MM.1S (cell line): Measurements from ENCODE around the gene KCNMA1.

Experiments
- DNase-seq: peaks from one replicate; pipeline ENCODE4 v3.0.0-alpha.2; 2015
- H2AFZ ChIP-seq: fragments of 300-600 bp; sonication (generic); 2 replicates; pipeline ENCODE4 v1.6.0; 2016; ENCODE audit warnings: antibody characterized with exemption, low read length
- H3F3A ChIP-seq: fragments of 300-600 bp; sonication (generic); 2 replicates; pipeline ENCODE4 v1.6.1; 2016; ENCODE audit warnings: mild to moderate bottlenecking, antibody characterized with exemption, low read length, moderate library complexity, mixed read lengths; ENCODE audit not compliant: insufficient read depth
- H3K27ac ChIP-seq: fragments of 300-600 bp; sonication (generic); 2 replicates; pipeline ENCODE4 v1.5.1; 2016; ENCODE audit warnings: mild to moderate bottlenecking, low read length
- H3K27me3 ChIP-seq: fragments of 300-600 bp; sonication (generic); replicated peaks from 2 replicates; pipeline ENCODE4 v1.6.0; 2016; ENCODE audit warnings: low read length; ENCODE audit not compliant: insufficient read depth
- H3K36me3 ChIP-seq: fragments of 300-600 bp; sonication (generic); replicated peaks from 2 replicates; pipeline ENCODE4 v1.6.1; 2016; ENCODE audit warnings: mild to moderate bottlenecking, low read length, mixed read lengths; ENCODE audit not compliant: insufficient read depth
- H3K4me1 ChIP-seq: fragments of 300-600 bp; sonication (generic); 2 replicates; pipeline ENCODE4 v1.6.1; 2016; ENCODE audit warnings: low read length, mixed read lengths
- H3K4me2 ChIP-seq: fragments of 300-600 bp; sonication (generic); 2 replicates; pipeline ENCODE4 v1.6.0; 2016; ENCODE audit warnings: low read depth, low read length
- H3K4me3 ChIP-seq: fragments of 300-600 bp; sonication (generic); 2 replicates; pipeline ENCODE4 v1.5.1; 2016; ENCODE audit warnings: low read length, mixed read lengths
- H3K79me2 ChIP-seq: fragments of 300-600 bp; sonication (generic); 2 replicates; pipeline ENCODE4 v1.6.1; 2016; ENCODE audit warnings: mixed run types, low read length, mixed read lengths
- H3K9ac ChIP-seq: fragments of 300-600 bp; sonication (generic); 2 replicates; pipeline ENCODE4 v1.6.1; 2016; ENCODE audit warnings: low read length, mixed read lengths
- H3K9me2 ChIP-seq: fragments of 300-600 bp; sonication (generic); replicated peaks from 2 replicates; pipeline ENCODE4 v1.6.1; 2016; ENCODE audit warnings: mild to moderate bottlenecking, low read length, mixed read lengths; ENCODE audit not compliant: insufficient read depth
- H3K9me3 ChIP-seq: fragments of 300-600 bp; sonication (generic); replicated peaks from 2 replicates; pipeline ENCODE4 v1.6.1; 2016; ENCODE audit warnings: mild to moderate bottlenecking, low read length, mixed read lengths; ENCODE audit not compliant: insufficient read depth
- H4K20me1 ChIP-seq: fragments of 300-600 bp; sonication (generic); 2 replicates; pipeline ENCODE4 v1.6.1; 2016; ENCODE audit warnings: mild to moderate bottlenecking, low read length, moderate library complexity, mixed read lengths; ENCODE audit not compliant: insufficient read depth
- EZH2 ChIP-seq: fragments of 300-600 bp; sonication (generic); optimal IDR thresholded peaks from 2 replicates; pipeline ENCODE3; 2017; ENCODE audit warnings: low read depth, mild to moderate bottlenecking, antibody characterized with exemption, low read length, mixed read lengths
- EZH2phosphoT487 ChIP-seq: fragments of 300-600 bp; sonication (generic); IDR thresholded peaks from 2 replicates; pipeline ENCODE4 v1.6.1; 2018; ENCODE audit warnings: antibody characterized with exemption, low read length
- TF ChIP-seq, protein P1 (sequence below): fragments of 300-600 bp; sonication (generic); IDR thresholded peaks from 2 replicates; pipeline ENCODE4 v1.5.1; 2016; ENCODE audit warnings: antibody characterized with exemption, low read length, mixed read lengths

Gene KCNMA1

DNA sequence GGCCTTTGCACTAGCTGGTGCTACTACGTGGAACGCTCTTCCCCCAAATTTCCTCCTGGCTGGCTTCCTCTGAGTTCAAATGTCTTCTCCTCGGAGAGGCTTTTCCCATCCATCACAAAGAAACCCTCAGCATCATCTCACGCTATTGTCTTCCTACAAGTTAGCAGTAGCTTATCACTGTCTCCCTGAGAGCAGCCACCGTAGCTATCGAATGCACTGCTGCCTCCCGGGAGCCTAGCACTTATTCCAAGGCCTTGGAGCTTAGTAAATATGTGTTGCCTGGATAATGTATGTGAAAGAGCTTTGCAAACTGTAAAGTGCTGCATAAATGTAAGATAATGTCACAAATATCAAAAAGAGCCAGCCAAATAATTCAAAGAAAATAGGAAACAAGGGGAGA, 124.4 kb downstream of the KCNMA1 start:
- no peak overlapping the region for H3K9ac ChIP-seq
- H3K79me2 ChIP-seq, result no peaks in the 10 kb centered on the region
- H3K9me3 ChIP-seq, result no peaks in the 10 kb centered on the region
- no peak overlapping the region for H3K4me2 ChIP-seq
- H3K4me3 ChIP-seq, result no peak overlapping the region
- no peaks in the 10 kb centered on the region for H3K9me2 ChIP-seq
- H3K36me3 ChIP-seq, result no peaks in the 10 kb centered on the region
- TF ChIP-seq EZH2 (no peak), EZH2phosphoT487 (no peak)
- TF ChIP-seq, protein P1, sequence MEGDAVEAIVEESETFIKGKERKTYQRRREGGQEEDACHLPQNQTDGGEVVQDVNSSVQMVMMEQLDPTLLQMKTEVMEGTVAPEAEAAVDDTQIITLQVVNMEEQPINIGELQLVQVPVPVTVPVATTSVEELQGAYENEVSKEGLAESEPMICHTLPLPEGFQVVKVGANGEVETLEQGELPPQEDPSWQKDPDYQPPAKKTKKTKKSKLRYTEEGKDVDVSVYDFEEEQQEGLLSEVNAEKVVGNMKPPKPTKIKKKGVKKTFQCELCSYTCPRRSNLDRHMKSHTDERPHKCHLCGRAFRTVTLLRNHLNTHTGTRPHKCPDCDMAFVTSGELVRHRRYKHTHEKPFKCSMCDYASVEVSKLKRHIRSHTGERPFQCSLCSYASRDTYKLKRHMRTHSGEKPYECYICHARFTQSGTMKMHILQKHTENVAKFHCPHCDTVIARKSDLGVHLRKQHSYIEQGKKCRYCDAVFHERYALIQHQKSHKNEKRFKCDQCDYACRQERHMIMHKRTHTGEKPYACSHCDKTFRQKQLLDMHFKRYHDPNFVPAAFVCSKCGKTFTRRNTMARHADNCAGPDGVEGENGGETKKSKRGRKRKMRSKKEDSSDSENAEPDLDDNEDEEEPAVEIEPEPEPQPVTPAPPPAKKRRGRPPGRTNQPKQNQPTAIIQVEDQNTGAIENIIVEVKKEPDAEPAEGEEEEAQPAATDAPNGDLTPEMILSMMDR, result no peak
- H3K27me3 ChIP-seq, result no peaks in the 10 kb centered on the region
- H4K20me1 ChIP-seq, result no peaks in the 10 kb centered on the region
- no peaks in the 10 kb centered on the region for H3K4me1 ChIP-seq
- no peak for DNase-seq
- H2AFZ ChIP-seq, result no peak overlapping the region
- H3K27ac ChIP-seq, result no peak overlapping the region
- no peaks in the 10 kb centered on the region for H3F3A ChIP-seq

DNA sequence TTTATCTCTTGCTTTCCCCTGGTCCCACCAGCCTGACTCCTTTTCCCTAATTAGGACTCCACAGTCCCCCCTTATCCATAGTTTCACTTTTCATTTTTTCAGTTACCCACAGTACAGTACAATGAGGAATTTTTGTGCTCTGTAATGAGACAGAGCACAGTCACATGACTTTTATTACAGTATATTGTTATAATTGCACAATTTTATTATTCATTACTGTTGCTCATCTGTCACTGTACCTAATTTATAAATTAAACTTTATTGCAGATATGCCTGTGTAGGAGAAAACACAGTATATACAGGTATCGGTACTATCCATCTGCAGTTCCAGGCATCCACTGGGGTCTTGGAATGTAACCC, 125.4 kb downstream of the KCNMA1 start:
- no peaks in the 10 kb centered on the region for H3K36me3 ChIP-seq
- H3F3A ChIP-seq, result no peaks in the 10 kb centered on the region
- no peaks in the 10 kb centered on the region for H4K20me1 ChIP-seq
- TF ChIP-seq EZH2phosphoT487 (no peak), EZH2 (no peak)
- TF ChIP-seq, protein P1, result no peak
- H3K9me3 ChIP-seq, result no peaks in the 10 kb centered on the region
- H3K4me1 ChIP-seq, result no peaks in the 10 kb centered on the region
- H3K9me2 ChIP-seq, result no peaks in the 10 kb centered on the region
- H3K4me3 ChIP-seq, result no peak overlapping the region
- H2AFZ ChIP-seq, result no peak overlapping the region
- no peak overlapping the region for H3K9ac ChIP-seq
- no peak overlapping the region for H3K27ac ChIP-seq
- H3K4me2 ChIP-seq, result no peak overlapping the region
- H3K27me3 ChIP-seq, result no peaks in the 10 kb centered on the region
- H3K79me2 ChIP-seq, result no peaks in the 10 kb centered on the region
- DNase-seq, result no peak

DNA sequence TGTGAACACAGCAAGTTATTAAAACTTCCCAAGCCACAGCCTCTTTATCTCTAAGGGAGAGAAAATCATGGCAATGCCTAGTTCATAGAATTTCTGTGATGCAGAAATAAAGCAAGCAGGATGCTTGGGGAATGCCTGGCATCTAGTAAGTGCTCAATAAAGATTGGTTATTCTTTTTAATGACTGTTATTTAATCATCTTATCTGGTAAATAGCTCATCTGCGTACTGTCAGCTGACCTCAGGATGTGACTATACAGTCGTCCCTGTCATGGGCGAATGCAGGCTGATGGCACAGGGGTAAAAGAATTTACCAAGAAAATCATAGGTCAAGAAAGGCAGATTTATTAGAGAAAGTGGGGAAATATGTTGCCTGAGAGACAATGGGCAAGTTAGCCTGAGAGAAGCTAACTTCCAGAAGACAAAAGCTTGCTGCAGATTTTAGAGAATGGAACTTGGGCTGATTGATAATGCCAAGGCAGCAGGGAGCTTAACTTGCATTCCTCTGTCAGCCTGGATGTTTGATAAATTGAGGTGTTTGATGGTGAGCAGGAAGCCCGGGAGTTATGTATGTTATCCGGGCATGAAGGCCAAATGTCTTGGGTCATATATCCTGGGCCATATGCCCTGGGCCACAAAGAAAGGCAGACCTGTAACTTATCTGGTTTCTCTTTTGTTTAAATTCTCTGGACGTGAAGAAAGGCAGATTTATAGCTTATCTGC, 126.0 kb downstream of the KCNMA1 start:
- Histone ChIP-seq H3K4me3 (no peak overlapping the region), H3K36me3 (no peaks in the 10 kb centered on the region), H3K79me2 (no peaks in the 10 kb centered on the region), H4K20me1 (no peaks in the 10 kb centered on the region), H3F3A (no peaks in the 10 kb centered on the region), H3K27me3 (no peaks in the 10 kb centered on the region), H3K9me2 (no peaks in the 10 kb centered on the region), H3K4me2 (no peak overlapping the region), H2AFZ (no peak overlapping the region), H3K27ac (no peak overlapping the region), H3K4me1 (no peaks in the 10 kb centered on the region), H3K9me3 (no peaks in the 10 kb centered on the region), H3K9ac (no peak overlapping the region)
- TF ChIP-seq EZH2phosphoT487, result no peak
- TF ChIP-seq, protein P1, result no peak
- no peak for TF ChIP-seq EZH2
- DNase-seq, result no peak
